ENCODE measurements around the gene PTPRE. TPM values are rescaled to one million over a fixed set of nuclear protein-coding genes. Genes with fewer than 3 reads are reported as not detected.

PTPRE gene
- total RNA-seq, 1 experiment from 2014 or later = 3.1 TPM

- TF ChIP-seq, protein P1, sequence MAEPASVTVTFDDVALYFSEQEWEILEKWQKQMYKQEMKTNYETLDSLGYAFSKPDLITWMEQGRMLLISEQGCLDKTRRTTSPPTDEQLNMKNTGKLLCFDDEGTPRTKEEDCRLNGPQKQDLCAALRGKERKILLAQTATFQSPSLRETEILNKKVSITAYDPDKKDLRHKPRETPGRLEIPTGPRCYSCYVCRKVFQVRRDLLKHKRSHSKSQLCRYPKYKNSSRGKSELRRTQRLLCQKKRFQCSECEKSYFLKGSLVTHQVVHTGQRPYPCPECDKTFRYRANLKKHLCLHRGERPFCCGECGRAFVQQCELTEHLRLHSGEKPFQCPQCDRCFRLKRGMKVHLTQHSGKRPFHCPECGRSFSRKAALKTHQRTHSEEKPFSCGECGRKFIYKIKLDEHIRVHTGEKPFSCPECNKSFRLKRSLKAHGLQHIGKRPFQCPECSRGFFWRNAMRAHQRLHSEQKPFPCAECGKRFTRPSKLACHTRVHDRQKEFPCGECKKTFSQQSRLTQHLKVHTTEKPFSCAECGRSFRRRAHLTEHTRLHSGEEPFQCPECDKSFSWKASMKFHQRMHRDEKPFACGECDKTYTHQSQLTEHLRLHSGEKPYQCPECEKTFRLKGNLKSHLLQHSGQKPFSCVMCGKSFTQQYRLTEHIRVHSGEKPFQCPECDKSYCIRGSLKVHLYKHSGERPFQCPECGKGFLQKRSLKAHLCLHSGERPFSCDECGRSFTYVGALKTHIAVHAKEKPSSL (CRISPR knock-in tag; conservative IDR thresholded peaks at IDR 0.05) = no peak
- TF ChIP-seq NFYB (CRISPR knock-in tag; conservative IDR thresholded peaks at IDR 0.05; ENCODE audit: low read depth) (no peak), FOXP1 (CRISPR knock-in tag; IDR thresholded peaks at IDR 0.05; ENCODE audit: borderline replicate concordance) (no peak)
Measured at GRCh38 chr10:127991543-127992255, 84.8 kb downstream of the PTPRE start (continued).

DNA sequence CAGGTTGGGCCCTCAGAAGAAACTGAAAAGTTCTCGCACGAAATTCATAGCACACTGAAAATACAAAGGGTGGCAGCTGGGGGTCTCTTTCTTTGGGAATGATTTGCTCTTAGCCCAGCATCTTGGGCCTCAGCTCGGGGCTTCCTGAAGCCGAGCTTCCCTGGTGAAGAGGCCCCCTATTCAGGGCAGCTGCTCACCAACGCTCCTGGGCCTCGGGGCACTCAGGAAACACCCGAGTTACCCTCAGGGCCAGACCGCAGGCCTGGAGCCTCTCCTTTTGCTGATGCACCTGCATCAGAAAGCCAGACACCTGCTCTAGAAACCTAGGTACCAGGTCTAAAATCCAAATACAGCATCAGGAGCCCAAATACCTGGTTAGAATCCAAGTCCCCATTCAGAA is 85.5 kb downstream of the PTPRE start:
- Mint-ChIP-seq H3K4me3 (no peak overlapping the region), H3K9me3 (no peaks in the 10 kb centered on the region), H3K27me3 (ENCODE audit: low read depth) (no peaks in the 10 kb centered on the region), H3K4me1 (peaks cover 6% of the 10 kb centered on the region; the same call in 1 of the 2 replicates), H3K27ac (no peak overlapping the region), H3K36me3 (no peaks in the 10 kb centered on the region)
- CTCF ChIA-PET = no interaction called here
- ATAC-seq = no peak
- no peak for DNase-seq (ENCODE audit: low spot score)
- TF ChIP-seq NR2C2 (CRISPR knock-in tag; IDR thresholded peaks at IDR 0.05) (no peak), MYBL2 (CRISPR knock-in tag; IDR thresholded peaks at IDR 0.05) (no peak), ETV6 (CRISPR knock-in tag; IDR thresholded peaks at IDR 0.05) (no peak), ZSCAN18 (CRISPR knock-in tag; IDR thresholded peaks at IDR 0.05) (no peak), CREB1 (CRISPR knock-in tag; IDR thresholded peaks at IDR 0.05) (no peak), KAT7 (CRISPR knock-in tag; IDR thresholded peaks at IDR 0.05; ENCODE audit: borderline replicate concordance) (no peak), ZNF396 (CRISPR knock-in tag; IDR thresholded peaks at IDR 0.05; ENCODE audit: borderline replicate concordance) (no peak), NFYB (CRISPR knock-in tag; conservative IDR thresholded peaks at IDR 0.05; ENCODE audit: low read depth) (no peak), STAT6 (CRISPR knock-in tag; conservative IDR thresholded peaks at IDR 0.05; ENCODE audit: low read depth) (no peak), NR3C1 (CRISPR knock-in tag; conservative IDR thresholded peaks at IDR 0.05; ENCODE audit: low read depth) (no peak), NR1H2 (CRISPR knock-in tag; IDR thresholded peaks at IDR 0.05) (no peak), E2F4 (CRISPR knock-in tag; IDR thresholded peaks at IDR 0.05; ENCODE audit: borderline replicate concordance, low read depth) (no peak)
- TF ChIP-seq, protein P2, sequence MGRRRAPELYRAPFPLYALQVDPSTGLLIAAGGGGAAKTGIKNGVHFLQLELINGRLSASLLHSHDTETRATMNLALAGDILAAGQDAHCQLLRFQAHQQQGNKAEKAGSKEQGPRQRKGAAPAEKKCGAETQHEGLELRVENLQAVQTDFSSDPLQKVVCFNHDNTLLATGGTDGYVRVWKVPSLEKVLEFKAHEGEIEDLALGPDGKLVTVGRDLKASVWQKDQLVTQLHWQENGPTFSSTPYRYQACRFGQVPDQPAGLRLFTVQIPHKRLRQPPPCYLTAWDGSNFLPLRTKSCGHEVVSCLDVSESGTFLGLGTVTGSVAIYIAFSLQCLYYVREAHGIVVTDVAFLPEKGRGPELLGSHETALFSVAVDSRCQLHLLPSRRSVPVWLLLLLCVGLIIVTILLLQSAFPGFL (CRISPR knock-in tag; IDR thresholded peaks at IDR 0.05; ENCODE audit: borderline replicate concordance) = no peak
- TF ChIP-seq, protein P3, sequence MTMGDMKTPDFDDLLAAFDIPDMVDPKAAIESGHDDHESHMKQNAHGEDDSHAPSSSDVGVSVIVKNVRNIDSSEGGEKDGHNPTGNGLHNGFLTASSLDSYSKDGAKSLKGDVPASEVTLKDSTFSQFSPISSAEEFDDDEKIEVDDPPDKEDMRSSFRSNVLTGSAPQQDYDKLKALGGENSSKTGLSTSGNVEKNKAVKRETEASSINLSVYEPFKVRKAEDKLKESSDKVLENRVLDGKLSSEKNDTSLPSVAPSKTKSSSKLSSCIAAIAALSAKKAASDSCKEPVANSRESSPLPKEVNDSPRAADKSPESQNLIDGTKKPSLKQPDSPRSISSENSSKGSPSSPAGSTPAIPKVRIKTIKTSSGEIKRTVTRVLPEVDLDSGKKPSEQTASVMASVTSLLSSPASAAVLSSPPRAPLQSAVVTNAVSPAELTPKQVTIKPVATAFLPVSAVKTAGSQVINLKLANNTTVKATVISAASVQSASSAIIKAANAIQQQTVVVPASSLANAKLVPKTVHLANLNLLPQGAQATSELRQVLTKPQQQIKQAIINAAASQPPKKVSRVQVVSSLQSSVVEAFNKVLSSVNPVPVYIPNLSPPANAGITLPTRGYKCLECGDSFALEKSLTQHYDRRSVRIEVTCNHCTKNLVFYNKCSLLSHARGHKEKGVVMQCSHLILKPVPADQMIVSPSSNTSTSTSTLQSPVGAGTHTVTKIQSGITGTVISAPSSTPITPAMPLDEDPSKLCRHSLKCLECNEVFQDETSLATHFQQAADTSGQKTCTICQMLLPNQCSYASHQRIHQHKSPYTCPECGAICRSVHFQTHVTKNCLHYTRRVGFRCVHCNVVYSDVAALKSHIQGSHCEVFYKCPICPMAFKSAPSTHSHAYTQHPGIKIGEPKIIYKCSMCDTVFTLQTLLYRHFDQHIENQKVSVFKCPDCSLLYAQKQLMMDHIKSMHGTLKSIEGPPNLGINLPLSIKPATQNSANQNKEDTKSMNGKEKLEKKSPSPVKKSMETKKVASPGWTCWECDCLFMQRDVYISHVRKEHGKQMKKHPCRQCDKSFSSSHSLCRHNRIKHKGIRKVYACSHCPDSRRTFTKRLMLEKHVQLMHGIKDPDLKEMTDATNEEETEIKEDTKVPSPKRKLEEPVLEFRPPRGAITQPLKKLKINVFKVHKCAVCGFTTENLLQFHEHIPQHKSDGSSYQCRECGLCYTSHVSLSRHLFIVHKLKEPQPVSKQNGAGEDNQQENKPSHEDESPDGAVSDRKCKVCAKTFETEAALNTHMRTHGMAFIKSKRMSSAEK (CRISPR knock-in tag; IDR thresholded peaks at IDR 0.05; ENCODE audit: borderline replicate concordance) = no peak
- TF ChIP-seq, protein P4, sequence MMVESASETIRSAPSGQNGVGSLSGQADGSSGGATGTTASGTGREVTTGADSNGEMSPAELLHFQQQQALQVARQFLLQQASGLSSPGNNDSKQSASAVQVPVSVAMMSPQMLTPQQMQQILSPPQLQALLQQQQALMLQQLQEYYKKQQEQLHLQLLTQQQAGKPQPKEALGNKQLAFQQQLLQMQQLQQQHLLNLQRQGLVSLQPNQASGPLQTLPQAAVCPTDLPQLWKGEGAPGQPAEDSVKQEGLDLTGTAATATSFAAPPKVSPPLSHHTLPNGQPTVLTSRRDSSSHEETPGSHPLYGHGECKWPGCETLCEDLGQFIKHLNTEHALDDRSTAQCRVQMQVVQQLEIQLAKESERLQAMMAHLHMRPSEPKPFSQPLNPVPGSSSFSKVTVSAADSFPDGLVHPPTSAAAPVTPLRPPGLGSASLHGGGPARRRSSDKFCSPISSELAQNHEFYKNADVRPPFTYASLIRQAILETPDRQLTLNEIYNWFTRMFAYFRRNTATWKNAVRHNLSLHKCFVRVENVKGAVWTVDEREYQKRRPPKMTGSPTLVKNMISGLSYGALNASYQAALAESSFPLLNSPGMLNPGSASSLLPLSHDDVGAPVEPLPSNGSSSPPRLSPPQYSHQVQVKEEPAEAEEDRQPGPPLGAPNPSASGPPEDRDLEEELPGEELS (CRISPR knock-in tag; IDR thresholded peaks at IDR 0.05) = no peak
- POLR2A ChIA-PET = interaction anchor here (0.6 kb wide), 1 partner anchor 277 kb away, joined by 3 read pairs; no protein-coding TSS in a partner anchor
